ENCODE data around the gene GABBR2.

The GABBR2 gene

DNA sequence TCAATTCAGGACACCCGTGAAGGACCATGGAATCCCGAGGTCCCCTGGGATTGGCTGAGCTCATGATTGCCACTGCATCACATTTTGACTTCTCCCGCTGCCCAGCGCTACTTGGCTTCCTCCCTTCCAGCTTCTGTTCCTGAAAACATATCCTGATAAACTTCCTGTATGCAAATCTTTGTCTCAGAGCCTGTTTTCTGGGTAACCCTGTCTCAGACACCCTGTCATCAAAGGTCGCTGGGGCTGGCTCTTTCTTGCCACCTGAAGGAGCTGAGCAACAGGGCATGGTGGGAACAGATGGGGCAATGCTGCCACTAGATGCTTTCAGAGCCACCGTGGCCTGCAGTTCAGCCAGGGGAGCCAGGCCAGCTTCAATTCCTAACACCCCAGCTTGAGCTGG lies 299.0 kb downstream of the GABBR2 start:
- DNase-seq (ENCODE audit: low spot score) (no peak), FAIRE-seq (no peak)

DNA sequence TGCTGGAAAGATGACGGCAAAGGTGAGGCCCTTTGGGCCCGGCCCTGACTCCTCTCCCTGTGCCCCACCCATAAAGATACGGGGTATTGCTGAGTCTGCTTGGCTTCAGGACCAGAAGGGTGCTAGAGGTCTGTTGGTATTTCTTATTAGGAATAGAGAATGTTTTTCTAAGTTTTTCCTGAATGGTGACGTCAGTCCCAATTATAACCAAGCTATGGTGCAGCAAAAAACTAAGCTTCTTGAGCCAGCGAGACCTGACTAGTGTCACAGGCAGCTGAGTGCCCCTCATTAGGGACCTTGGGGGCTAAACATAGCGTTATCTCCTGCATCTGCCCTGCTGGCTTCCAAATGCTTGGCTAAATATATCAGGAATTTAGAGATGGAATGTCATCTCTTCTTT lies 302.3 kb downstream of the GABBR2 start:
- DNase-seq (ENCODE audit: low spot score) (no peak), FAIRE-seq (no peak)

DNA sequence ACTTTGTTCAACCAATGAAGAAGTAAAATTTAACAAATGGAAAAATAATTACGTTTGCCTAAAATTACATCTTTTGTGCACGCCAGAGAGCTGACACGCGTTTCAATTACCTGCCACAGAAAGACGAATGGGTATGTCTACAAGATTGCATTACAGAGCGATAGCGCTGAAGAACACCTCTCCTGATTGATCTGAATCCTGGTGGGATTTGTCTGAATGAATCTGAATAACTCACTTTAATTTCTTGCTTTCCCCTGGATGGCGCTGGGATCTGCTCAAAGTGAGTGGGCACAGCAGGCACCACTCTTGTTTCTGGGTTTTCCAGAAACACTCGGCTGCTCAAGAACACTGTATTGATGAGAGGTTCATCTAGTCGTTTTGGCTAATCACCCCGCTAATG lies 304.5 kb downstream of the GABBR2 start:
- FAIRE-seq, result no peak

DNA sequence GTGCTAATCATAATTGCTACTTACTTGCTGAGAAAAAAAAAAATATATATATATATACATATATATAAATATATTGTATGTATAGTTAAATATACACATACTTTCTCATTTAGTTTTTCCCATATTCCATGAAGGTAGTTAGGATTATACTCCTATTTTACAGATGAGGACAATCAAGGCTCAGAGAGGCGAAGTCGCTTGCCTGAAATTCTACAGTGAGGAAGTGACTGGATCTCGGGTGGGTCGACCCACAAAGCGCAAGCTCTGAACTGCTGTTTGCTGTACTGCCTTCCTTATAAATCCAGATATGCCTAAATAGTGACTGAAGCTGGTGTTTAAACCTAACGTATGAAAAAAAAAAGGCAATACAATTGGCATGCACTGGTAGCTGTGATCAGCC lies 305.0 kb downstream of the GABBR2 start:
- no peak for DNase-seq (ENCODE audit: low spot score)
- no peak for FAIRE-seq

More for the DNA sequence above, 304.5 kb downstream of the GABBR2 start:
- DNase-seq (ENCODE audit: low spot score), result no peak

DNA sequence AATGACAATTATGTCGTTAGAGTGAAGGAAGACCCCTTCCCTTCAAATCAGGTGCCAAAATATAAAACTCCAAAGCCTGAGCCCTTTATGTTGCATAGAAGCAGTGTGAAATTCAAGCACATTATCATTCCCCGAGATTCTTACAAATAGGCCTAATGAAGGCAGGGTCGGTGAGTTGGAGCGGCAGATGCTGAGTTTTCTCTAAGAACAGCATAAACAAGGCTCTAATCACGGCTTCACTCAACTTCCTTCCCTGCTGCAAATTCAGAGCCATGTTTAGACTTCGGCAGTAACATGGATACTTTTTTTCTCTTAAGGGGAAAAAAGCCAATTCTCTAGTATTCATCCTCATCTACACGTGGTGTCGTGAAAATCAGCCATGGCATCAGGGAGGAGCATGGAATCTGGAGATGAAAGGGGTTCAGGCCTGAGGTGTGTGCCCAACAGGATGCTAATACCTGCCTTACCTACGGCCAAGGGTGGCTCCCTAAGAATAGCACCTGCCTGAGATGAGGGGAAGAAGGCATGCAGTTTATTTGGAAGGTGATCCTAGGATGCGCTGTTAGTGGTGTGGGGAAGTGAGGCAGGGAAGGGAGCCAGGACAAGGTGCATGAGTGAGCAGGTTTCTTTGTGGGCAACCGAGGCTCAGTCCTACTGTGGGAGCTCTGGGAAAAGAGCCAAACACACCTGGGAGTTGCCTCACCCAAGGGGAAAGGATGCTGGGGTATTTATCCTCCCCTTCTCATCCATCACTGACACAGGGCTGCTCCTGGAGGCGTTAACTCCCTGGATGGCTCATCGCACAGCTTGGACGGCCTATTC lies 306.5 kb downstream of the GABBR2 start:
- DNase-seq (ENCODE audit: low spot score) (no peak), FAIRE-seq (no peak)

DNA sequence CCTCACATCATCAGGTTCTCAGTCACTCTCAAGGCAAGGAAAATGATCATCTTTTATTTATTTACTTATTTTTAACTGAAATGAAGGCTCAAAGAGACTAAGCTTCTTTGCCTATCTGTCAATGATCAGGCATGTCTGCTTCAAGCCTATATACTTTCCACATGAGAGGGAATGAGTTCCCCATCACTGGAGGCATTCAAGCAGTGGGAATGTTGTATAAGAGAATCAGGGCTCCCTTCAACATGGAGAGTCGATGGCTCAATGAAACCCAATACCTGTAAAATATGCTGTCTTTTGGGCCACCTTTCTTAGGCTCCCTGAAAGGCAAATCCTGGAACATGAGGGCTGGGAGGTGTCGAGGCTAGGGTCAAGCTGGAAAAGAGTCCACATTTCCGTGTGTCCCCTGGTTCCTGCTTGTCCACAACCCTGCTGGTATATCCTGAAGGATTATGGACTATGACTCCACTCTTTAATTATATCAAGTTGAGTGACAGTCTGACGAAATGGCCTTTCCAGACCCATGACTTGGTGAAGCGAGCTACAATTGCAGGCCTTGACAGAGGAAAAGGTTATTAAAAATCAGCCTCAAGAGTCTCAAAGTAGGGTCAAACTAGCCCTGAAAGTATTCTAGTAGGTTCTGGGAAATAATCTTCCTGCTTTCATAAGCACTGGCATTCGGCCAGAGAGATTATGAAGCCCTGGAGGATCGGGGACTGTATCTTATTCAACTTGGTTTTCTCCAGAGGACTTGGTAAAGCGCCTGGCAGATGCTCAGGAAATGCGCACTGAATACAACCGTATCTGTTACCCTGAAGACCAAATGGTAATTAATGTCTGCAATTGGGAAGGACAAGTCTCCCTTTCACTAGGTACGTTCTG lies 307.4 kb downstream of the GABBR2 start:
- DNase-seq (ENCODE audit: low spot score) (no peak), FAIRE-seq (no peak)

DNA sequence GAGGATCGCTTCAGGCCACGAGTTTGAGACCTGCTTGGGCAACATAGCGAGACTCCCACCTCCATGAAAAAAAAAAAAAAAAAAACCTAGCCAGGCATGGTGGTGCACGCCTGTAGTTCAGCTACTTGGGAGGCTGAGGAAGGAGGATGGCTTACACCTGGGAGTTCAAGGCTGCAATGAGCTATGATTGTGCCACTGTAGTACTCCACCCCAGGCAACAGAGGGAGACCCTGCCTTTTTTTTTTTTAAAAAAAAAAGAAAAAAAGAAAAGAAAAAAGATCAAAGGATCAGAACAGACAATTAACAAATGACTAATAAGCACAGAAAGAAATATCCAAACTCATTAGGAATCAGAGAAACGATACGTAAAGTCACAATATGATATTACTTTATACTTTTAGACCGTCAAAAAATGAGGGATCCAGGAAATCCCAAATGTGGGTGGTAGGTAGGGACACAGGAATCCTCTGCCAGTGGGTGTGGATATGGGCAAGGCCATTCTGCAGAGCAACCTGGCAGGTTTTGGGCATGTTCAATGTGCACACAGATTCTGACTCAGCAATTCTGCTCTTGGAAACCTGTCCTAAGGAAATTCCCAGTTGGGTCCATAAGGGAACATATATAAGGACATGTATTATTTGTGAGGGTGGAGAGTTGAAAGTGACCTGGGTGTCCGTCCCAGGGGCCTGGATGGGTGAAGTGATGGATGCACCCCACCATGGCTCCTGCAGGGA lies 308.6 kb downstream of the GABBR2 start:
- DNase-seq (ENCODE audit: low spot score) (no peak), FAIRE-seq (no peak)

GRCh38 chr9:98396656-98397055 lies 312.1 kb downstream of the GABBR2 start:
- DNase-seq (ENCODE audit: low spot score) (no peak), FAIRE-seq (no peak)

DNA sequence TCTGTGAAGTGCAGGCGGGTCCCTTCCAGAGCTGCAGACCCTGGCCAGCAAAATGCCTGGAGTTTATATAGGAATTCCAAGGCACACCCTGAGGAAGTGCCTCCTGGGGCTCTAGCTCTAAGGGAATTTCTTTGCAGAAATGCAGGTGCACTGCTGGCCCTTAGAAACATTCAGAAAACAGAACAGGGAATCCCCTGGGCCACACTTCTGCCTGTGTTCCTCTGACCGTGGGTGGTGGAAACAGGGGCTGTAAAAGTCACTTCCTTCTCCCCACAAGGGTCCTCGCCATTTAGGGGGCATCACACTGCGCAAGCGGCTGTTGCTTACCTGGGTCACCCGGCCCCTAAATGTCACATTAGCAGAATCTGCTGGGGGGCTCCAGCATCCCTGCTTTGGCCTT lies 312.5 kb downstream of the GABBR2 start:
- no peak for DNase-seq (ENCODE audit: low spot score)
- no peak for FAIRE-seq

- FAIRE-seq, result no peak
- no peak for DNase-seq (ENCODE audit: low spot score)
Measured at GRCh38 chr9:98391867-98392266, 316.9 kb downstream of the GABBR2 start.

GRCh38 chr9:98391406-98391805 lies 317.3 kb downstream of the GABBR2 start:
- DNase-seq (ENCODE audit: low spot score) (no peak), FAIRE-seq (no peak)

GRCh38 chr9:98385751-98386150 lies 323.0 kb downstream of the GABBR2 start:
- no peak for DNase-seq (ENCODE audit: low spot score)
- FAIRE-seq, result no peak

GRCh38 chr9:98383758-98384157 lies 325.0 kb downstream of the GABBR2 start:
- FAIRE-seq (no peak), DNase-seq (ENCODE audit: low spot score) (no peak)

DNA sequence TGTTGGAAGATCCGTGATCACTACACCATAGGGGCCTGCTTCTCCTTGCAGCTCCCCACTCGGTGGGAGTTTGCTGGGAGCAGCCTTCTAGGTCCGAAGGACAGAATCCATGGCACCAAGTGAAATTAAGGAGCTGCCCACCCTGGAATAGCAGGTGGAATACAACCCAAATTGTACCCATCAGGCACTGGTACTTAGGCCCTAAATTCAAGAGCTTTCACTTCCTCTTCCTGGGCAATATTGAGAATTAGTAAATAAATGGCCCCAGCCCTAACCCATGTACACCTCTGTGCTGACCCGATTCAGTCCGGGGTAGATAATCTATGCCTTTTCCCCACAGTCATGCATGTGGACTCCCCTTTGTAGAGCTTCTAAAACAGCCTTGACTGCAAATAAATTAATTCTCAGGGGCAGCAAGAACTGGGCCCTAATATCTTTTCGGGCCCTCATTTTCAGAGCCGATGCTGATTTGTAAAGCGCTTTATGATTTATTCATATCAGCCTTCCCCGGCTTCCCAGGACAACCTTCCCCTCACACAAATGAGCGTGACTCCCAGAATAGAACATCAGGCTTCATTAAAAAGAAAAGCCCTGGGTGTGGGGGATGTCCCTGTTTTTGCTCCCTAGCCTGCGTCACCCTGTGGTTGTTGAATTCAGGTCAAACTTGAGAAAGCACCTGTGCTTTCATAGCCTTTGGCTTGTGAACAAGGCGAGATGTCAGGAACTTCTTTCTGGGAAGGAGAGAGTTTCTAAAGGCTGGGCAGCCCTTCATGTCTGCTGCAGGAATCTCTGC lies 327.2 kb downstream of the GABBR2 start:
- DNase-seq (ENCODE audit: low spot score), result no peak
- FAIRE-seq, result no peak

- peak; percentile 77 for DNase-seq (ENCODE audit: low spot score)
- no peak for FAIRE-seq
Measured at GRCh38 chr9:98380065-98380681, 328.6 kb downstream of the GABBR2 start.

GRCh38 chr9:98379572-98379971 lies 329.2 kb downstream of the GABBR2 start:
- DNase-seq (ENCODE audit: low spot score) (no peak), FAIRE-seq (no peak)

DNA sequence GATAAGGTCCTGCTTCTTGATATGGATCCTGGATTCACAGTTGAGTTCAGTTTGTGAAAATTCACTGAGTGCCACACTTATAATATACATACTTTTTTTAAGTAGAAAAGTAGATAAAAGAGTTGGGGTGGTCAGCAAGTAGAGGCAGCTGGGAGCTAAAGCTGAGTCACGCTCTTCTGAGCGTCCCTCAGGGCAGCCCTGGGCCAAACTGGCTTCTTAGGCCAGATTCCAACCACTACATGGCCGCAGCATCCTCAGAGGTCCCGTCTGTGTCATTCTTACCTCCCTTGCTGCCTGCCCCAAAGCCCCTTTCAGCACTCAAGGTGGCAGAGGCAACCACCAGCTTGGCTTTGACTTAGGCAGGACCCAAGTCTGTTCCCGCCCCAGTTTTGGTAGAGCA lies 329.9 kb downstream of the GABBR2 start:
- FAIRE-seq (no peak), DNase-seq (ENCODE audit: low spot score) (no peak)

- no peak for DNase-seq (ENCODE audit: low spot score)
- no peak for FAIRE-seq
Measured at GRCh38 chr9:98378206-98378780, 330.4 kb downstream of the GABBR2 start.

DNA sequence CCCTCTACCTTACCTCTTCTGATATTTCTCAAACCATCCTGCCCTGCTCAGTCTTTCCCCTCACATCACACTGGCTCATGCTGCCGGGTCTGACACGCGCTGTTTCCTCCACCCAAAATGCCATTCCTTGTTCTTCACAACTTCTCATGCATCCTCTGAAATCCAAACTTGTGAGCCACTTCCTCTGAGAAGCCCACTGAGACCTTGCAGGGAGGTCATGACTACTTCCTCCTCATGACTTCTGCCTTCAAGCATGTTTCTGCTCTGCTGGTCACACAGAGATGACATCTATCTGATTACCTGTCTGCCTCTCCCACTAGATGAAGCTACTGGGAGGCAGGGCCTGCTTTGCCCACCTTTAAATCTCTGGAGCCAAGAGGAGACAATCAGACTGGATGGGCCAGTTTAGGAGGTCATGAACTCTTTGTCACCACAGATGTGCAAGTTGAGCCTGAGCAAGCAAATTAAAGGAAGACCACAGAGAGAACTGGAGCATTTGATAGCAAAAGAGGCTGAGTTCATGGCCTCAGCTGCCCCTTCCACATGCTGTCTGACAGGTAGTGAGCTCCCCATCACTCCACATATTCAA lies 333.5 kb downstream of the GABBR2 start:
- DNase-seq (ENCODE audit: low spot score), result peak; percentile 99

More for the DNA sequence above, 333.5 kb downstream of the GABBR2 start:
- FAIRE-seq, result peak; percentile 82

Data from RCC 7860 (cell line).